ENCODE data around the gene SNURF. TPM values are rescaled to one million over a fixed set of nuclear protein-coding genes. Genes with fewer than 3 reads are reported as not detected.
A peak's percentile ranks its signal among the peaks of the same experiment; 100 is the strongest.
"Not testable (repeated sequence)": the region's sequence is repeated elsewhere in the genome, so short reads cannot be mapped to it uniquely, and the experiment has no call there.

The SNURF gene
- total and polyA plus RNA-seq, 2 donors: 6.9 to 8.9 TPM

GRCh38 chr15:24933716-24934115 is 21.1 kb upstream of the SNURF start:
- no peak overlapping the region for H3K27ac ChIP-seq (ENCODE audit: low read depth in 1 of 2, low read length in 1 of 2)
- no peaks in the 10 kb centered on the region for H3K36me3 ChIP-seq (ENCODE audit: control insufficient read depth in 2 of 2, insufficient read depth in 2 of 2, low read length in 1 of 2)
- H3K9me3 ChIP-seq (ENCODE audit: control insufficient read depth in 2 of 2, insufficient read depth in 1 of 2, low read length in 1 of 2): no peaks in the 10 kb centered on the region
- H3K4me1 ChIP-seq (ENCODE audit: control insufficient read depth in 2 of 2, insufficient read depth in 2 of 2, low read length in 2 of 2): no peaks in the 10 kb centered on the region
- WGBS: 97% methylated on average over 7 of the region's 7 CpGs
- no peaks in the 10 kb centered on the region for H3K27me3 ChIP-seq (ENCODE audit: control insufficient read depth in 2 of 2, insufficient read depth in 1 of 2, low read length in 1 of 2)
- DNase-seq (ENCODE audit: low read depth in 6 of 9, low spot score in 9 of 9): no peak
- no peak overlapping the region for H3K4me3 ChIP-seq (ENCODE audit: low read length in 2 of 2)

- not testable (repeated sequence) for H3K27me3 ChIP-seq (ENCODE audit: control insufficient read depth in 2 of 2, insufficient read depth in 1 of 2, low read length in 1 of 2); H3K4me1 ChIP-seq (ENCODE audit: control insufficient read depth in 2 of 2, insufficient read depth in 2 of 2, low read length in 2 of 2); H3K36me3 ChIP-seq (ENCODE audit: control insufficient read depth in 2 of 2, insufficient read depth in 2 of 2, low read length in 1 of 2); H3K27ac ChIP-seq (ENCODE audit: low read depth in 1 of 2, low read length in 1 of 2); H3K4me3 ChIP-seq (ENCODE audit: low read length in 2 of 2); H3K9me3 ChIP-seq (ENCODE audit: control insufficient read depth in 2 of 2, insufficient read depth in 1 of 2, low read length in 1 of 2); DNase-seq (ENCODE audit: low read depth in 6 of 9, low spot score in 9 of 9)
- 86% methylated on average over 3 of the region's 3 CpGs for WGBS
Observed at GRCh38 chr15:24938224-24938623, 16.6 kb upstream of the SNURF start.

- no peaks in the 10 kb centered on the region for H3K9me3 ChIP-seq (ENCODE audit: control insufficient read depth in 2 of 2, insufficient read depth in 1 of 2, low read length in 1 of 2)
- H3K4me1 ChIP-seq (ENCODE audit: control insufficient read depth in 2 of 2, insufficient read depth in 2 of 2, low read length in 2 of 2): no peaks in the 10 kb centered on the region
- H3K27me3 ChIP-seq (ENCODE audit: control insufficient read depth in 2 of 2, insufficient read depth in 1 of 2, low read length in 1 of 2): no peaks in the 10 kb centered on the region
- WGBS: 62% methylated on average over 2 of the region's 2 CpGs
- no peaks in the 10 kb centered on the region for H3K36me3 ChIP-seq (ENCODE audit: control insufficient read depth in 2 of 2, insufficient read depth in 2 of 2, low read length in 1 of 2)
- H3K4me3 ChIP-seq (ENCODE audit: low read length in 2 of 2): no peak overlapping the region
- no peak overlapping the region for H3K27ac ChIP-seq (ENCODE audit: low read depth in 1 of 2, low read length in 1 of 2)
- DNase-seq (ENCODE audit: low read depth in 6 of 9, low spot score in 9 of 9): no peak
Observed at GRCh38 chr15:24940236-24940635, 14.6 kb upstream of the SNURF start.

- Histone ChIP-seq H3K36me3 (ENCODE audit: control insufficient read depth in 2 of 2, insufficient read depth in 2 of 2, low read length in 1 of 2) (no peaks in the 10 kb centered on the region), H3K27me3 (ENCODE audit: control insufficient read depth in 2 of 2, insufficient read depth in 1 of 2, low read length in 1 of 2) (no peaks in the 10 kb centered on the region), H3K4me3 (ENCODE audit: low read length in 2 of 2) (no peak overlapping the region), H3K4me1 (ENCODE audit: control insufficient read depth in 2 of 2, insufficient read depth in 2 of 2, low read length in 2 of 2) (no peaks in the 10 kb centered on the region), H3K9me3 (ENCODE audit: control insufficient read depth in 2 of 2, insufficient read depth in 1 of 2, low read length in 1 of 2) (no peaks in the 10 kb centered on the region), H3K27ac (ENCODE audit: low read depth in 1 of 2, low read length in 1 of 2) (no peak overlapping the region)
- 85% methylated on average over 1 of the region's 1 CpG for WGBS
- DNase-seq (ENCODE audit: low read depth in 6 of 9, low spot score in 9 of 9): no peak
Observed at GRCh38 chr15:24943361-24943760, 11.4 kb upstream of the SNURF start.

- H3K4me1 ChIP-seq (ENCODE audit: control insufficient read depth in 2 of 2, insufficient read depth in 2 of 2, low read length in 2 of 2): no peaks in the 10 kb centered on the region
- no peaks in the 10 kb centered on the region for H3K9me3 ChIP-seq (ENCODE audit: control insufficient read depth in 2 of 2, insufficient read depth in 1 of 2, low read length in 1 of 2)
- no peaks in the 10 kb centered on the region for H3K36me3 ChIP-seq (ENCODE audit: control insufficient read depth in 2 of 2, insufficient read depth in 2 of 2, low read length in 1 of 2)
- WGBS: 55% methylated on average over 1 of the region's 1 CpG
- H3K4me3 ChIP-seq (ENCODE audit: low read length in 2 of 2): no peak overlapping the region
- no peaks in the 10 kb centered on the region for H3K27me3 ChIP-seq (ENCODE audit: control insufficient read depth in 2 of 2, insufficient read depth in 1 of 2, low read length in 1 of 2)
- no peak overlapping the region for H3K27ac ChIP-seq (ENCODE audit: low read depth in 1 of 2, low read length in 1 of 2)
- DNase-seq (ENCODE audit: low read depth in 6 of 9, low spot score in 9 of 9): no peak
Observed at GRCh38 chr15:24944954-24945353, 9.8 kb upstream of the SNURF start.

GRCh38 chr15:24945711-24946110 is 9.1 kb upstream of the SNURF start:
- H3K27ac ChIP-seq (ENCODE audit: low read depth in 1 of 2, low read length in 1 of 2): no peak overlapping the region
- no peak overlapping the region for H3K4me3 ChIP-seq (ENCODE audit: low read length in 2 of 2)
- H3K4me1 ChIP-seq (ENCODE audit: control insufficient read depth in 2 of 2, insufficient read depth in 2 of 2, low read length in 2 of 2): no peaks in the 10 kb centered on the region
- WGBS: 92% methylated on average over 1 of the region's 1 CpG
- no peaks in the 10 kb centered on the region for H3K27me3 ChIP-seq (ENCODE audit: control insufficient read depth in 2 of 2, insufficient read depth in 1 of 2, low read length in 1 of 2)
- H3K9me3 ChIP-seq (ENCODE audit: control insufficient read depth in 2 of 2, insufficient read depth in 1 of 2, low read length in 1 of 2): peaks cover 0 to 3% of the 10 kb centered on the region in 2 donors
- no peak for DNase-seq (ENCODE audit: low read depth in 6 of 9, low spot score in 9 of 9)
- no peaks in the 10 kb centered on the region for H3K36me3 ChIP-seq (ENCODE audit: control insufficient read depth in 2 of 2, insufficient read depth in 2 of 2, low read length in 1 of 2)

- Histone ChIP-seq H3K27ac (ENCODE audit: low read depth in 1 of 2, low read length in 1 of 2) (no peak overlapping the region), H3K36me3 (ENCODE audit: control insufficient read depth in 2 of 2, insufficient read depth in 2 of 2, low read length in 1 of 2) (no peaks in the 10 kb centered on the region), H3K4me3 (ENCODE audit: low read length in 2 of 2) (no peak overlapping the region), H3K9me3 (ENCODE audit: control insufficient read depth in 2 of 2, insufficient read depth in 1 of 2, low read length in 1 of 2) (peaks cover 0 to 3% of the 10 kb centered on the region in 2 donors), H3K4me1 (ENCODE audit: control insufficient read depth in 2 of 2, insufficient read depth in 2 of 2, low read length in 2 of 2) (no peaks in the 10 kb centered on the region), H3K27me3 (ENCODE audit: control insufficient read depth in 2 of 2, insufficient read depth in 1 of 2, low read length in 1 of 2) (no peaks in the 10 kb centered on the region)
- 78% methylated on average over 3 of the region's 3 CpGs for WGBS
- no peak for DNase-seq (ENCODE audit: low read depth in 6 of 9, low spot score in 9 of 9)
Observed at GRCh38 chr15:24948495-24948894, 6.3 kb upstream of the SNURF start.

- DNase-seq (ENCODE audit: low read depth in 6 of 9, low spot score in 9 of 9): peak in 2 of 9 donors; percentile 2 to 4
- H3K9me3 ChIP-seq (ENCODE audit: control insufficient read depth in 2 of 2, insufficient read depth in 1 of 2, low read length in 1 of 2): peaks cover 0 to 12% of the 10 kb centered on the region in 2 donors
- 46% methylated on average over 31 of the region's 31 CpGs for WGBS
- H3K36me3 ChIP-seq (ENCODE audit: control insufficient read depth in 2 of 2, insufficient read depth in 2 of 2, low read length in 1 of 2): no peaks in the 10 kb centered on the region
- no peaks in the 10 kb centered on the region for H3K4me1 ChIP-seq (ENCODE audit: control insufficient read depth in 2 of 2, insufficient read depth in 2 of 2, low read length in 2 of 2)
- peak overlapping the region; percentile 93 to 98 for H3K27ac ChIP-seq (ENCODE audit: low read depth in 1 of 2, low read length in 1 of 2)
- H3K27me3 ChIP-seq (ENCODE audit: control insufficient read depth in 2 of 2, insufficient read depth in 1 of 2, low read length in 1 of 2): no peaks in the 10 kb centered on the region
- peak overlapping the region; percentile 55 to 81 for H3K4me3 ChIP-seq (ENCODE audit: low read length in 2 of 2)
Observed at GRCh38 chr15:24955531-24955921, 739 bp downstream of the SNURF start.

GRCh38 chr15:24956111-24956838 is 1.5 kb downstream of the SNURF start:
- DNase-seq (ENCODE audit: low read depth in 6 of 9, low spot score in 9 of 9): peak; percentile 58 to 93 (median 73)
- WGBS: 43% methylated on average over 28 of the region's 28 CpGs
- Histone ChIP-seq H3K27me3 (ENCODE audit: control insufficient read depth in 2 of 2, insufficient read depth in 1 of 2, low read length in 1 of 2) (no peaks in the 10 kb centered on the region), H3K9me3 (ENCODE audit: control insufficient read depth in 2 of 2, insufficient read depth in 1 of 2, low read length in 1 of 2) (peaks cover 0 to 10% of the 10 kb centered on the region in 2 donors), H3K4me1 (ENCODE audit: control insufficient read depth in 2 of 2, insufficient read depth in 2 of 2, low read length in 2 of 2) (no peaks in the 10 kb centered on the region), H3K36me3 (ENCODE audit: control insufficient read depth in 2 of 2, insufficient read depth in 2 of 2, low read length in 1 of 2) (no peaks in the 10 kb centered on the region), H3K27ac (ENCODE audit: low read depth in 1 of 2, low read length in 1 of 2) (peak overlapping the region; percentile 93 to 98), H3K4me3 (ENCODE audit: low read length in 2 of 2) (peak overlapping the region; percentile 55 to 81)
